Activated CD8-positive, alpha-beta memory T cell treated with anti-CD3 and anti-CD28 coated beads, Interleukin-2, amount 50 U/mL, for 48 hours (primary cell): ENCODE measurements around the gene PLCB4.

Source experiments
- DNase-seq: peaks from one replicate; pipeline ENCODE4 v3.0.0-alpha.2; 2020

The PLCB4 gene

GRCh38 chr20:9062066-9062465 is 6.8 kb upstream of the PLCB4 start:
- no peak for DNase-seq

- no peak for DNase-seq
Observed at GRCh38 chr20:9066191-9066590, 2.7 kb upstream of the PLCB4 start.

- no peak for DNase-seq
Observed at GRCh38 chr20:9068233-9068801, 570 bp upstream of the PLCB4 start.

GRCh38 chr20:9070304-9070703 is 1.4 kb downstream of the PLCB4 start:
- no peak for DNase-seq

- no peak for DNase-seq
Observed at GRCh38 chr20:9071976-9072726, 3.3 kb downstream of the PLCB4 start.

- DNase-seq, result no peak
Observed at GRCh38 chr20:9072861-9073500, 4.1 kb downstream of the PLCB4 start.

- no peak for DNase-seq
Observed at GRCh38 chr20:9075264-9076095, 6.6 kb downstream of the PLCB4 start.

- DNase-seq, result no peak
Observed at GRCh38 chr20:9076440-9076839, 7.6 kb downstream of the PLCB4 start.

GRCh38 chr20:9078826-9079731 is 10.2 kb downstream of the PLCB4 start:
- no peak for DNase-seq

GRCh38 chr20:9081423-9081966 is 12.6 kb downstream of the PLCB4 start:
- no peak for DNase-seq

- DNase-seq, result no peak
Observed at GRCh38 chr20:9082741-9083140, 13.9 kb downstream of the PLCB4 start.

- no peak for DNase-seq
Observed at GRCh38 chr20:9087531-9088217, 18.8 kb downstream of the PLCB4 start.

GRCh38 chr20:9088556-9088955 is 19.7 kb downstream of the PLCB4 start:
- DNase-seq, result no peak

GRCh38 chr20:9092113-9092512 is 23.2 kb downstream of the PLCB4 start:
- DNase-seq, result no peak

GRCh38 chr20:9092655-9093054 is 23.8 kb downstream of the PLCB4 start:
- no peak for DNase-seq

- no peak for DNase-seq
Observed at GRCh38 chr20:9093218-9093957, 24.5 kb downstream of the PLCB4 start.

- no peak for DNase-seq
Observed at GRCh38 chr20:9099372-9099771, 30.5 kb downstream of the PLCB4 start.

GRCh38 chr20:9100691-9101090 is 31.8 kb downstream of the PLCB4 start:
- no peak for DNase-seq

- DNase-seq, result no peak
Observed at GRCh38 chr20:9102456-9102855, 33.6 kb downstream of the PLCB4 start.

- DNase-seq, result no peak
Observed at GRCh38 chr20:9103955-9104354, 35.1 kb downstream of the PLCB4 start.

GRCh38 chr20:9108260-9108659 is 39.4 kb downstream of the PLCB4 start:
- DNase-seq, result no peak
